Measurements from ENCODE around the gene MTMR1.

- TF ChIP-seq CTCF (conservative IDR thresholded peaks at IDR 0.05; ENCODE audit: low read depth, low read length) (no peak), EZH2 (IDR thresholded peaks at IDR 0.05; ENCODE audit: borderline replicate concordance, low read depth, low read length, poor library complexity, severe bottlenecking) (no peak)
Observed at GRCh38 chrX:150729956-150730355, 36.8 kb downstream of the MTMR1 start.

Data from A673 (cell line).